HepG2 (cell line): ENCODE results near the gene HIRA. TPM values are rescaled to one million over a fixed set of nuclear protein-coding genes. Genes with fewer than 3 reads are reported as not detected.

Source experiments
- ATAC-seq: fragments of 200-7000 bp; cut with Tn5 transposase; 3 replicates; pipeline ENCODE4 v1.9.1; 2020; ENCODE audit warnings: mild to moderate bottlenecking, moderate library complexity
- BruUV-seq: library from RNA; stranded (reverse); fragments of 400-500 nt; replicated peaks from 2 replicates; lab custom pipeline; 2021; lab: Mats Ljungman, UMichigan
- CTCF ChIA-PET: fragments of 300-600 bp; formaldehyde crosslinking; extraction: SDS; loops from one replicate; lab custom pipeline; 2021; ENCODE audit warnings: low total read pairs, inconsistent platforms, low intra/inter-chr PET ratio; lab: Yijun Ruan, JAX
- POLR2A ChIA-PET: fragments of 350-600 bp; sonication (Branson Sonifier 250); formaldehyde crosslinking; loops from one replicate; lab custom pipeline; 2020; ENCODE audit warnings: antibody characterized with exemption, inconsistent platforms; lab: Yijun Ruan, JAX
- DNase-seq: peaks from one replicate; pipeline ENCODE4 v3.0.0-alpha.2; 2015; ENCODE audit warnings: low spot score
- FAIRE-seq: peaks from 3 replicates; lab custom pipeline; 2011; peaks lifted over from hg19 to GRCh38; lab: Jason Lieb, UNC
- H2AFZ ChIP-seq: one replicate; pipeline ENCODE4 v1.6.1; 2011; ENCODE audit warnings: low read length, inconsistent platforms
- H3K27ac ChIP-seq: fragments of 300-600 bp; 3 replicates; pipeline ENCODE4 v1.8.0; 2011; ENCODE audit warnings: mixed run types, mild to moderate bottlenecking, mixed read lengths, low read length, inconsistent platforms; ENCODE audit not compliant: insufficient read depth; ENCODE audit errors: extremely low read length
- H3K27me3 ChIP-seq, 2 experiments: fragments of 200-600 bp in 1 of 2; 2 replicates in 1 of 2; 3 replicates in 1 of 2; pipeline versions ENCODE4 v1.6.0 to v1.8.0; 2011; ENCODE audit warnings: low read length in 2 of 2, mild to moderate bottlenecking in 2 of 2, moderate library complexity in 2 of 2, inconsistent platforms in 1 of 2; ENCODE audit not compliant: insufficient read depth in 2 of 2, control insufficient read depth in 1 of 2
- H3K36me3 ChIP-seq, 2 experiments: fragments of 200-600 bp in 1 of 2; replicated peaks in 1 of 2; 2 replicates in 1 of 2; 3 replicates in 1 of 2; pipeline versions ENCODE4 v1.5.1 to v1.8.0; 2011; ENCODE audit warnings: low read length in 2 of 2, inconsistent platforms in 1 of 2; ENCODE audit not compliant: insufficient read depth in 2 of 2, control insufficient read depth in 1 of 2
- H3K4me1 ChIP-seq: 2 replicates; pipeline ENCODE4 v1.5.1; 2012; ENCODE audit warnings: low read length, inconsistent platforms; ENCODE audit not compliant: insufficient read depth
- H3K4me2 ChIP-seq: 2 replicates; pipeline ENCODE4 v1.6.0; 2011; ENCODE audit warnings: low read depth, low read length, inconsistent platforms
- H3K4me3 ChIP-seq, 3 experiments: fragments of 200-600 bp in 1 of 3; sonication (generic), shearing (Covaris generic) in 1 of 3; replicated peaks in 1 of 3; 2 replicates each; pipeline ENCODE4 v1.5.1; 2011 to 2016; ENCODE audit warnings: low read length in 3 of 3, inconsistent platforms in 2 of 3, low read depth in 2 of 3, mild to moderate bottlenecking in 2 of 3, control low read depth in 1 of 3, mixed read lengths in 1 of 3; ENCODE audit not compliant: insufficient read depth in 1 of 3
- H3K79me2 ChIP-seq: one replicate; pipeline ENCODE4 v1.6.1; 2011; ENCODE audit warnings: low read length, inconsistent platforms; ENCODE audit not compliant: insufficient read depth
- H3K9ac ChIP-seq: 2 replicates; pipeline ENCODE4 v1.6.0; 2011; ENCODE audit warnings: mild to moderate bottlenecking, low read depth, low read length, inconsistent platforms; ENCODE audit not compliant: insufficient read depth
- H3K9me3 ChIP-seq: 2 replicates; pipeline ENCODE4 v1.5.1; 2012; ENCODE audit warnings: mild to moderate bottlenecking, low read length
- H4K20me1 ChIP-seq: 2 replicates; pipeline ENCODE4 v1.6.0; 2011; ENCODE audit warnings: inconsistent platforms, mild to moderate bottlenecking, low read length, moderate library complexity; ENCODE audit not compliant: insufficient read depth
- PRPF4 ChIP-seq: fragments of 200-400 bp; formaldehyde crosslinking; IDR thresholded peaks from 2 replicates; pipeline ENCODE4 v1.6.1; 2016; ENCODE audit warnings: low read length, low read depth; ENCODE audit not compliant: poor library complexity, severe bottlenecking
- WGBS: methylation state at CpG from one replicate; pipeline ENCODE4 v1.1.6; 2017; ENCODE audit warnings: low lambda C conversion rate; 5-methylcytosine and 5-hydroxymethylcytosine counted together
- in situ Hi-C: cut with HindIII; loops from 2 replicates; pipeline ENCODE4 v1.10.0; 2017; ENCODE audit warnings: low pct_unique_long_range_greater_than_20kb; ENCODE audit not compliant: extremely low pct_ligation_motif_present
- intact Hi-C: fragments of 100-400 bp; cut with micrococcal nuclease; formaldehyde crosslinking; loops from one replicate; pipeline ENCODE4 v1.10.0; 2022; ENCODE audit not compliant: unreplicated experiment
- polyA plus RNA-seq, 8 experiments: library from polyadenylated mRNA; depleted of rRNA in 3 of 8; stranded (reverse) in 7 of 8; unstranded in 1 of 8; fragments of >200 nt; fragmentation: Illumina TruSeq in 4 of 8; extraction: Trizol in 4 of 8; gene quantifications; 2 replicates each; pipeline versions ENCODE4 v1.2.1 to v1.2.3, GENCODE V29; 2011 to 2016; ENCODE audit warnings: low read depth in 4 of 8, missing spikeins in 1 of 8, mixed read lengths in 1 of 8; ENCODE audit not compliant: insufficient read depth in 1 of 8
- total RNA-seq, 5 experiments: library from RNA; depleted of rRNA; stranded (reverse); fragments of >200 nt; fragmentation: Illumina TruSeq; extraction: Trizol; gene quantifications; 2 replicates each; pipeline ENCODE4 v1.2.3, GENCODE V29; 2016; ENCODE audit warnings: low read depth in 1 of 5
- TF ChIP-seq, protein P1 (sequence below): sonication (generic); formaldehyde crosslinking; IDR thresholded peaks from 2 replicates; pipeline ENCODE4 v1.5.0; 2020; ENCODE audit warnings: mild to moderate bottlenecking, missing genetic modification reagents, borderline replicate concordance

HIRA gene
- total and polyA plus RNA-seq, 2 of the 13 experiments (the other 11 are each of a cell fraction or from before 2014, with no cell fraction given): 21.5 to 29.2 TPM

DNA sequence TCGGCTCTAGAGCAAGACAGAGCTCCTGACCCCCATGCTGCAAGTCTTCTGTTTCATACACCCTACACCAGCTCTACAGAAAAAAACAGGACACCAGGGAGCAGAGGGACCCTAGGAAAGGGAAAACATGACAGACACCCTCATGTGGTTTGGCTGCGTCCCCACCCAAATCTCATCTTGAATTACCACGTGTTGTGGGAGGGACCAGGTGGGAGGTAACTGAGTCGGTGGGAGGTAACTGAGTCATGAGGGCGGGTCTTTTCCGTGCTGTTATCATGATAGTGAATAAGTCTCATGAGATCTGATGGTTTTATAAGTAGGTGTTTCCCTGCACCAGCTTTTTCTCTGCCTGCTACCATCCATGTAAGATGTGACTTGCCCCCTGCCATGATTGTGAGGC, 22.6 kb upstream of the HIRA start:
- intact Hi-C loops: no loop called here
- ChIA-PET CTCF (no interaction called here), POLR2A (no interaction called here)
- H2AFZ ChIP-seq: no peak overlapping the region
- no peak overlapping the region for H3K9ac ChIP-seq
- H3K4me2 ChIP-seq: no peak overlapping the region
- H4K20me1 ChIP-seq: no peaks in the 10 kb centered on the region
- peaks cover 3% of the 10 kb centered on the region for H3K4me1 ChIP-seq
- H3K4me3 ChIP-seq: no peak overlapping the region
- H3K9me3 ChIP-seq: no peaks in the 10 kb centered on the region
- peaks cover 21 to 71% of the 10 kb centered on the region in 2 experiments; a peak in 4 of 5 replicates for H3K36me3 ChIP-seq
- in situ Hi-C loops: no loop called here
- no peak for DNase-seq
- H3K27me3 ChIP-seq: no peaks in the 10 kb centered on the region
- WGBS: 97% methylated on average over 6 of the region's 6 CpGs
- TF ChIP-seq, protein P1, sequence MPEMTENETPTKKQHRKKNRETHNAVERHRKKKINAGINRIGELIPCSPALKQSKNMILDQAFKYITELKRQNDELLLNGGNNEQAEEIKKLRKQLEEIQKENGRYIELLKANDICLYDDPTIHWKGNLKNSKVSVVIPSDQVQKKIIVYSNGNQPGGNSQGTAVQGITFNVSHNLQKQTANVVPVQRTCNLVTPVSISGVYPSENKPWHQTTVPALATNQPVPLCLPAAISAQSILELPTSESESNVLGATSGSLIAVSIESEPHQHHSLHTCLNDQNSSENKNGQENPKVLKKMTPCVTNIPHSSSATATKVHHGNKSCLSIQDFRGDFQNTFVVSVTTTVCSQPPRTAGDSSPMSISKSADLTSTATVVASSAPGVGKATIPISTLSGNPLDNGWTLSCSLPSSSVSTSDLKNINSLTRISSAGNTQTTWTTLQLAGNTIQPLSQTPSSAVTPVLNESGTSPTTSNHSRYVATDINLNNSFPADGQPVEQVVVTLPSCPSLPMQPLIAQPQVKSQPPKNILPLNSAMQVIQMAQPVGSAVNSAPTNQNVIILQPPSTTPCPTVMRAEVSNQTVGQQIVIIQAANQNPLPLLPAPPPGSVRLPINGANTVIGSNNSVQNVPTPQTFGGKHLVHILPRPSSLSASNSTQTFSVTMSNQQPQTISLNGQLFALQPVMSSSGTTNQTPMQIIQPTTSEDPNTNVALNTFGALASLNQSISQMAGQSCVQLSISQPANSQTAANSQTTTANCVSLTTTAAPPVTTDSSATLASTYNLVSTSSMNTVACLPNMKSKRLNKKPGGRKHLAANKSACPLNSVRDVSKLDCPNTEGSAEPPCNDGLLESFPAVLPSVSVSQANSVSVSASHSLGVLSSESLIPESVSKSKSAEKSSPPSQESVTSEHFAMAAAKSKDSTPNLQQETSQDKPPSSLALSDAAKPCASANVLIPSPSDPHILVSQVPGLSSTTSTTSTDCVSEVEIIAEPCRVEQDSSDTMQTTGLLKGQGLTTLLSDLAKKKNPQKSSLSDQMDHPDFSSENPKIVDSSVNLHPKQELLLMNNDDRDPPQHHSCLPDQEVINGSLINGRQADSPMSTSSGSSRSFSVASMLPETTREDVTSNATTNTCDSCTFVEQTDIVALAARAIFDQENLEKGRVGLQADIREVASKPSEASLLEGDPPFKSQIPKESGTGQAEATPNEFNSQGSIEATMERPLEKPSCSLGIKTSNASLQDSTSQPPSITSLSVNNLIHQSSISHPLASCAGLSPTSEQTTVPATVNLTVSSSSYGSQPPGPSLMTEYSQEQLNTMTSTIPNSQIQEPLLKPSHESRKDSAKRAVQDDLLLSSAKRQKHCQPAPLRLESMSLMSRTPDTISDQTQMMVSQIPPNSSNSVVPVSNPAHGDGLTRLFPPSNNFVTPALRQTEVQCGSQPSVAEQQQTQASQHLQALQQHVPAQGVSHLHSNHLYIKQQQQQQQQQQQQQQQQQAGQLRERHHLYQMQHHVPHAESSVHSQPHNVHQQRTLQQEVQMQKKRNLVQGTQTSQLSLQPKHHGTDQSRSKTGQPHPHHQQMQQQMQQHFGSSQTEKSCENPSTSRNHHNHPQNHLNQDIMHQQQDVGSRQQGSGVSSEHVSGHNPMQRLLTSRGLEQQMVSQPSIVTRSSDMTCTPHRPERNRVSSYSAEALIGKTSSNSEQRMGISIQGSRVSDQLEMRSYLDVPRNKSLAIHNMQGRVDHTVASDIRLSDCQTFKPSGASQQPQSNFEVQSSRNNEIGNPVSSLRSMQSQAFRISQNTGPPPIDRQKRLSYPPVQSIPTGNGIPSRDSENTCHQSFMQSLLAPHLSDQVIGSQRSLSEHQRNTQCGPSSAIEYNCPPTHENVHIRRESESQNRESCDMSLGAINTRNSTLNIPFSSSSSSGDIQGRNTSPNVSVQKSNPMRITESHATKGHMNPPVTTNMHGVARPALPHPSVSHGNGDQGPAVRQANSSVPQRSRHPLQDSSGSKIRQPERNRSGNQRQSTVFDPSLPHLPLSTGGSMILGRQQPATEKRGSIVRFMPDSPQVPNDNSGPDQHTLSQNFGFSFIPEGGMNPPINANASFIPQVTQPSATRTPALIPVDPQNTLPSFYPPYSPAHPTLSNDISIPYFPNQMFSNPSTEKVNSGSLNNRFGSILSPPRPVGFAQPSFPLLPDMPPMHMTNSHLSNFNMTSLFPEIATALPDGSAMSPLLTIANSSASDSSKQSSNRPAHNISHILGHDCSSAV: no peak
- TF ChIP-seq PRPF4: no peak
- no peaks in the 10 kb centered on the region for H3K79me2 ChIP-seq
- ATAC-seq: no peak
- H3K27ac ChIP-seq: no peak overlapping the region
- no TSS peak for BruUV-seq
- FAIRE-seq: no peak
